ENCODE results near the gene PUS1.

Gene PUS1

GRCh38 chr12:131902332-131903241, 26.5 kb upstream of the PUS1 start:
- no peak for DNase-seq (ENCODE audit: low spot score)

- no peak for DNase-seq (ENCODE audit: low spot score)
Observed at GRCh38 chr12:131903270-131904255, 25.5 kb upstream of the PUS1 start.

GRCh38 chr12:131904346-131904745, 24.7 kb upstream of the PUS1 start:
- DNase-seq (ENCODE audit: low spot score) = no peak

GRCh38 chr12:131905081-131905629, 23.9 kb upstream of the PUS1 start:
- no peak for DNase-seq (ENCODE audit: low spot score)

GRCh38 chr12:131905630-131906091, 23.4 kb upstream of the PUS1 start:
- no peak for DNase-seq (ENCODE audit: low spot score)

GRCh38 chr12:131907379-131908091, 21.5 kb upstream of the PUS1 start:
- no peak for DNase-seq (ENCODE audit: low spot score)

GRCh38 chr12:131908092-131909080, 20.7 kb upstream of the PUS1 start:
- DNase-seq (ENCODE audit: low spot score) = no peak

GRCh38 chr12:131909081-131909751, 19.9 kb upstream of the PUS1 start:
- no peak for DNase-seq (ENCODE audit: low spot score)

- DNase-seq (ENCODE audit: low spot score) = no peak
Observed at GRCh38 chr12:131909752-131910219, 19.3 kb upstream of the PUS1 start.

GRCh38 chr12:131910302-131911027, 18.6 kb upstream of the PUS1 start:
- no peak for DNase-seq (ENCODE audit: low spot score)

- DNase-seq (ENCODE audit: low spot score) = no peak
Observed at GRCh38 chr12:131911028-131911650, 17.9 kb upstream of the PUS1 start.

- no peak for DNase-seq (ENCODE audit: low spot score)
Observed at GRCh38 chr12:131911851-131912477, 17.1 kb upstream of the PUS1 start.

- DNase-seq (ENCODE audit: low spot score) = peak; percentile 73
Observed at GRCh38 chr12:131912518-131913274, 16.4 kb upstream of the PUS1 start.

- DNase-seq (ENCODE audit: low spot score) = no peak
Observed at GRCh38 chr12:131913666-131914065, 15.4 kb upstream of the PUS1 start.

GRCh38 chr12:131914179-131914702, 14.8 kb upstream of the PUS1 start:
- DNase-seq (ENCODE audit: low spot score) = no peak

GRCh38 chr12:131915000-131915689, 13.9 kb upstream of the PUS1 start:
- no peak for DNase-seq (ENCODE audit: low spot score)
